Ureter (tissue), 1 donor: ENCODE data around the gene MMP3. TPM values are rescaled to one million over a fixed set of nuclear protein-coding genes. Genes with fewer than 3 reads are reported as not detected.

Experiments
- DNase-seq: peaks from one replicate; pipeline ENCODE4 v3.0.0-alpha.2; 2020; ENCODE audit warnings: low spot score
- total RNA-seq: library from RNA; stranded (reverse); gene quantifications from one replicate; pipeline ENCODE4 v1.2.4, GENCODE V29; 2023
- donor health status: DM: yes; HTN: yes; CAD: no.

Gene MMP3
- total RNA-seq, 1 donor from 2014 or later: not detected

- DNase-seq: no peak
These were observed 52.0 kb downstream of the MMP3 start for GRCh38 chr11:102791271-102792036.

DNA sequence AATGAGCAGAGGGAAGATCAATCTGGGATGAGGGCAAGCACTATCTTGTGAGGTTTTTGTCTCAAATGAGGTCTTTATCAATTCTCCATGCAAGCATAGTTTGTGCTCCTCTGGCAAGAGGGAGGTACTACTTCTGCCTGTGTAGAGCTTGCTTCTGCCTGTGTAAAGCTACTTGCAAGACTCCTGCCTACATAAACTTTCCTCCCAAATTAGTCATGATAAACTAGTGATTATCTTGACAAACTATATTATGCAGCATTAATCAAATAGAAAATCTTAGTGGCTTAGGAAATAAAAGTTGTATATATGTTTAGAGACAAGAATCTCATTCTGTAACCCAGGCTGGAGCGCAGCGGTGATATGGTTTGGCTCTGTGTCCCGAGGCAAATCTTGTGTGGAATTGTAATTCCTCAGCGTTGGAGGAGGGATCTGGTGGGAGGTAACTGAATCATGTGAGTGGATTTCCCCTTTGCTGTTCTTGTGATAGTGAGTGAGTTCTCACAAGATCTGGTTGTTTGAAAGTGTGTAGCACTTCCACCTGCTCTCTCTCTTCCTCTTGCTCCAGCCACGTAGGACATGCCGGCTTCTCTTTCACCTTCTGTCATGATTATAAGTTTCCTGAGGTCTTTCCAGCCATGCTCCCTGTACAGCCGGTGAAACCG, 54.9 kb downstream of the MMP3 start:
- no peak for DNase-seq

Other genes with a start within 250 kb of the MMP3 start
- not detected for gene MMP20, start 218.3 kb downstream of the MMP3 start, total RNA-seq
- gene MMP27, start 137.8 kb downstream of the MMP3 start, total RNA-seq: not detected
- not detected for gene MMP8, start 118.7 kb downstream of the MMP3 start, total RNA-seq
- gene MMP10, start 63.0 kb downstream of the MMP3 start, total RNA-seq: not detected
- 0.57 TPM for gene MMP1, start 45.4 kb downstream of the MMP3 start, total RNA-seq
- gene MMP12, start 31.4 kb upstream of the MMP3 start, total RNA-seq: not detected
- gene MMP13, start 112.1 kb upstream of the MMP3 start, total RNA-seq: not detected
- 21.0 TPM for gene DCUN1D5, start 248.6 kb upstream of the MMP3 start, total RNA-seq